WTC11 (cell line): ENCODE results near the gene PDZK1IP1.

Experiments used
- ELF4 ChIP-seq: sonication (generic); formaldehyde crosslinking; IDR thresholded peaks from 2 replicates; pipeline ENCODE4 v1.8.1; 2022; ENCODE audit warnings: low read depth, mild to moderate bottlenecking, moderate library complexity, missing genetic modification reagents
- MXD4 ChIP-seq: fragments of 250-450 bp; sonication (Bioruptor Pico); IDR thresholded peaks from 2 replicates; pipeline ENCODE4 v1.8.0; 2021; ENCODE audit warnings: mild to moderate bottlenecking, moderate library complexity, borderline replicate concordance
- ZBTB21 ChIP-seq: sonication (generic); formaldehyde crosslinking; IDR thresholded peaks from 2 replicates; pipeline ENCODE4 v1.8.1; 2023; ENCODE audit warnings: mild to moderate bottlenecking, missing genetic modification reagents, borderline replicate concordance
- ZNF232 ChIP-seq: sonication (generic); formaldehyde crosslinking; IDR thresholded peaks from 2 replicates; pipeline ENCODE4 v1.8.0; 2022; ENCODE audit warnings: mild to moderate bottlenecking, missing genetic modification reagents
- TF ChIP-seq, protein P1 (sequence below): fragments of 200-600 bp; IDR thresholded peaks from 2 replicates; pipeline ENCODE4 v1.8.0; 2022; ENCODE audit warnings: antibody characterized with exemption
- TF ChIP-seq, protein P2 (sequence below): sonication (generic); formaldehyde crosslinking; IDR thresholded peaks from 2 replicates; pipeline ENCODE4 v1.8.0; 2022; ENCODE audit warnings: missing genetic modification reagents
- TF ChIP-seq, protein P3 (sequence below): sonication (generic); formaldehyde crosslinking; IDR thresholded peaks from 2 replicates; pipeline ENCODE4 v1.8.1; 2022; ENCODE audit warnings: low read depth, missing genetic modification reagents, borderline replicate concordance

DNA sequence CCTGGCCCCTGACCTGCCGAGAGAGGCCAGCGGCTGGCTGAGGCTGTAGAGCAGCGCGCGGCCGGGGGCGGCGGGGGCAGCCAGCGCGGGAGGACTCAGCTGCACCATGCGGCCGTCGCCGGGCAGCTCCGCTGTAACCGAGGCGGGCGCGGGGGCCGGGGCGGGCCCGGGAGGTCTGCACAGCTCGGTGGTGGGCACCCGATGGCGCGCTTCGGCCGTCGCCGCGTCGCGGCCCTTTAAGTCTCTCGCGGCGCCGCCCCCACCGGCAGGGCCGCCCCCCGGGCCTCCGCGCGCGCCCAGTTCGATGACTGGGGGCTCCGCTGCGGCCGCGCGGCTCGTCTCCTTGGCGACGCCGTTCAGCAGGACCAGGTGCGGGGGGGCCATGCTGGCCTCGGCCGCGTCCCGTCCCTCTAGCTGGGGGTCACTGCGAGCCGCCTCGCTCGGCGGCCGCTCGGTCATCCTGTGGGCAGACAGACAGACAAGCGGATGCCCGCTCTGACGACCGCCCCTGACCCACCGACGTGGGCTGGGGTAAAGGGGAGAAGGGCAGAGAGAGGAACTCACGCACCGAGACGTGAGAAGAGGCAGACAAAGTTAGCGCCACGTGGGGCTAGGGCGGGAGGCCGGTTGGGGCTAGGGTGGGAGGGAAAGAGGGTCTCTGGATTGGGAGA, 35.7 kb upstream of the PDZK1IP1 start:
- TF ChIP-seq, protein P1, sequence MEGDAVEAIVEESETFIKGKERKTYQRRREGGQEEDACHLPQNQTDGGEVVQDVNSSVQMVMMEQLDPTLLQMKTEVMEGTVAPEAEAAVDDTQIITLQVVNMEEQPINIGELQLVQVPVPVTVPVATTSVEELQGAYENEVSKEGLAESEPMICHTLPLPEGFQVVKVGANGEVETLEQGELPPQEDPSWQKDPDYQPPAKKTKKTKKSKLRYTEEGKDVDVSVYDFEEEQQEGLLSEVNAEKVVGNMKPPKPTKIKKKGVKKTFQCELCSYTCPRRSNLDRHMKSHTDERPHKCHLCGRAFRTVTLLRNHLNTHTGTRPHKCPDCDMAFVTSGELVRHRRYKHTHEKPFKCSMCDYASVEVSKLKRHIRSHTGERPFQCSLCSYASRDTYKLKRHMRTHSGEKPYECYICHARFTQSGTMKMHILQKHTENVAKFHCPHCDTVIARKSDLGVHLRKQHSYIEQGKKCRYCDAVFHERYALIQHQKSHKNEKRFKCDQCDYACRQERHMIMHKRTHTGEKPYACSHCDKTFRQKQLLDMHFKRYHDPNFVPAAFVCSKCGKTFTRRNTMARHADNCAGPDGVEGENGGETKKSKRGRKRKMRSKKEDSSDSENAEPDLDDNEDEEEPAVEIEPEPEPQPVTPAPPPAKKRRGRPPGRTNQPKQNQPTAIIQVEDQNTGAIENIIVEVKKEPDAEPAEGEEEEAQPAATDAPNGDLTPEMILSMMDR = no peak
- TF ChIP-seq, protein P2, sequence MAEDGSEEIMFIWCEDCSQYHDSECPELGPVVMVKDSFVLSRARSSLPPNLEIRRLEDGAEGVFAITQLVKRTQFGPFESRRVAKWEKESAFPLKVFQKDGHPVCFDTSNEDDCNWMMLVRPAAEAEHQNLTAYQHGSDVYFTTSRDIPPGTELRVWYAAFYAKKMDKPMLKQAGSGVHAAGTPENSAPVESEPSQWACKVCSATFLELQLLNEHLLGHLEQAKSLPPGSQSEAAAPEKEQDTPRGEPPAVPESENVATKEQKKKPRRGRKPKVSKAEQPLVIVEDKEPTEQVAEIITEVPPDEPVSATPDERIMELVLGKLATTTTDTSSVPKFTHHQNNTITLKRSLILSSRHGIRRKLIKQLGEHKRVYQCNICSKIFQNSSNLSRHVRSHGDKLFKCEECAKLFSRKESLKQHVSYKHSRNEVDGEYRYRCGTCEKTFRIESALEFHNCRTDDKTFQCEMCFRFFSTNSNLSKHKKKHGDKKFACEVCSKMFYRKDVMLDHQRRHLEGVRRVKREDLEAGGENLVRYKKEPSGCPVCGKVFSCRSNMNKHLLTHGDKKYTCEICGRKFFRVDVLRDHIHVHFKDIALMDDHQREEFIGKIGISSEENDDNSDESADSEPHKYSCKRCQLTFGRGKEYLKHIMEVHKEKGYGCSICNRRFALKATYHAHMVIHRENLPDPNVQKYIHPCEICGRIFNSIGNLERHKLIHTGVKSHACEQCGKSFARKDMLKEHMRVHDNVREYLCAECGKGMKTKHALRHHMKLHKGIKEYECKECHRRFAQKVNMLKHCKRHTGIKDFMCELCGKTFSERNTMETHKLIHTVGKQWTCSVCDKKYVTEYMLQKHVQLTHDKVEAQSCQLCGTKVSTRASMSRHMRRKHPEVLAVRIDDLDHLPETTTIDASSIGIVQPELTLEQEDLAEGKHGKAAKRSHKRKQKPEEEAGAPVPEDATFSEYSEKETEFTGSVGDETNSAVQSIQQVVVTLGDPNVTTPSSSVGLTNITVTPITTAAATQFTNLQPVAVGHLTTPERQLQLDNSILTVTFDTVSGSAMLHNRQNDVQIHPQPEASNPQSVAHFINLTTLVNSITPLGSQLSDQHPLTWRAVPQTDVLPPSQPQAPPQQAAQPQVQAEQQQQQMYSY (CRISPR knock-in tag) = no peak
- TF ChIP-seq ELF4 (no peak), ZBTB21 (CRISPR knock-in tag) (no peak), ZNF232 (CRISPR knock-in tag) (no peak), MXD4 (CRISPR knock-in tag) (no peak)
- TF ChIP-seq, protein P3, sequence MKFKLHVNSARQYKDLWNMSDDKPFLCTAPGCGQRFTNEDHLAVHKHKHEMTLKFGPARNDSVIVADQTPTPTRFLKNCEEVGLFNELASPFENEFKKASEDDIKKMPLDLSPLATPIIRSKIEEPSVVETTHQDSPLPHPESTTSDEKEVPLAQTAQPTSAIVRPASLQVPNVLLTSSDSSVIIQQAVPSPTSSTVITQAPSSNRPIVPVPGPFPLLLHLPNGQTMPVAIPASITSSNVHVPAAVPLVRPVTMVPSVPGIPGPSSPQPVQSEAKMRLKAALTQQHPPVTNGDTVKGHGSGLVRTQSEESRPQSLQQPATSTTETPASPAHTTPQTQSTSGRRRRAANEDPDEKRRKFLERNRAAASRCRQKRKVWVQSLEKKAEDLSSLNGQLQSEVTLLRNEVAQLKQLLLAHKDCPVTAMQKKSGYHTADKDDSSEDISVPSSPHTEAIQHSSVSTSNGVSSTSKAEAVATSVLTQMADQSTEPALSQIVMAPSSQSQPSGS = no peak
